SU-DHL-6 (cell line): ENCODE results near the gene ARL11.

Source experiments
- EZH2phosphoT487 ChIP-seq: fragments of 200-600 bp; sonication (generic), shearing (Covaris generic); conservative IDR thresholded peaks from 2 replicates; pipeline ENCODE4 v1.6.1; 2018; ENCODE audit warnings: mild to moderate bottlenecking, antibody characterized with exemption, low read length, moderate library complexity, mixed read lengths
- TF ChIP-seq, protein P1 (sequence below): fragments of 200-600 bp; sonication (generic); IDR thresholded peaks from one replicate; pipeline ENCODE4 v1.5.1; 2017; ENCODE audit warnings: antibody characterized with exemption, mild to moderate bottlenecking, low read length, moderate library complexity; ENCODE audit not compliant: insufficient read depth, poor library complexity, severe bottlenecking

DNA sequence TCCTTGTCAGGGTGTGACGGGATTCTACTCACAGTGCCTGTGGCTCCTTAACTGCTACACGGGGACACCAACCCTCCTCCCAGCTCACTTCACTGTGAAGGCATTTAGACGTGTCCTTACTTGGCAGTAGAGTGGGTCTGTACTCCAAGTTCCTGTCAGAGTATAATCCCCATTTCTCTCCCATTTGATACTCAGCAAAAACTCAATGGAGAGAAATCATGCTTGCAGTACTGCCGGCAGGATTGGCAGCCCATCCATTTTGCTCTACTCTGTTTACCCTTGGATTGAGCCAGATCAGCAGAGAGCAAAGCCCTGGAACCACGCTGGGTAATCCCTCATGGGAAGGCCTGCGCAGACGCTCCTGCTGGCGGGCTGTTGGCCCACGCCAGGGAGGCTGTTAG, 28.9 kb downstream of the ARL11 start:
- TF ChIP-seq, protein P1, sequence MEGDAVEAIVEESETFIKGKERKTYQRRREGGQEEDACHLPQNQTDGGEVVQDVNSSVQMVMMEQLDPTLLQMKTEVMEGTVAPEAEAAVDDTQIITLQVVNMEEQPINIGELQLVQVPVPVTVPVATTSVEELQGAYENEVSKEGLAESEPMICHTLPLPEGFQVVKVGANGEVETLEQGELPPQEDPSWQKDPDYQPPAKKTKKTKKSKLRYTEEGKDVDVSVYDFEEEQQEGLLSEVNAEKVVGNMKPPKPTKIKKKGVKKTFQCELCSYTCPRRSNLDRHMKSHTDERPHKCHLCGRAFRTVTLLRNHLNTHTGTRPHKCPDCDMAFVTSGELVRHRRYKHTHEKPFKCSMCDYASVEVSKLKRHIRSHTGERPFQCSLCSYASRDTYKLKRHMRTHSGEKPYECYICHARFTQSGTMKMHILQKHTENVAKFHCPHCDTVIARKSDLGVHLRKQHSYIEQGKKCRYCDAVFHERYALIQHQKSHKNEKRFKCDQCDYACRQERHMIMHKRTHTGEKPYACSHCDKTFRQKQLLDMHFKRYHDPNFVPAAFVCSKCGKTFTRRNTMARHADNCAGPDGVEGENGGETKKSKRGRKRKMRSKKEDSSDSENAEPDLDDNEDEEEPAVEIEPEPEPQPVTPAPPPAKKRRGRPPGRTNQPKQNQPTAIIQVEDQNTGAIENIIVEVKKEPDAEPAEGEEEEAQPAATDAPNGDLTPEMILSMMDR, result no peak
- TF ChIP-seq EZH2phosphoT487, result no peak
